Body of pancreas (tissue), 4 donors: ENCODE data around the gene RIPK3.

ENCODE experiments used
- POLR2A ChIP-seq, 3 donors: fragments of 450-650 bp; IDR thresholded peaks; one replicate each; pipeline ENCODE4 v1.6.1; 2016; ENCODE audit warnings: antibody characterized with exemption in 3 of 3, mild to moderate bottlenecking in 2 of 3
- TF ChIP-seq, protein P1 (sequence below), 7 experiments: fragments of 450-650 bp in 4 of 7; fragments of 200-600 bp in 3 of 7; sonication (generic) in 3 of 7; IDR thresholded peaks; one replicate each; pipeline ENCODE4 v1.5.1; 2016 to 2019; ENCODE audit warnings: antibody characterized with exemption in 7 of 7

DNA sequence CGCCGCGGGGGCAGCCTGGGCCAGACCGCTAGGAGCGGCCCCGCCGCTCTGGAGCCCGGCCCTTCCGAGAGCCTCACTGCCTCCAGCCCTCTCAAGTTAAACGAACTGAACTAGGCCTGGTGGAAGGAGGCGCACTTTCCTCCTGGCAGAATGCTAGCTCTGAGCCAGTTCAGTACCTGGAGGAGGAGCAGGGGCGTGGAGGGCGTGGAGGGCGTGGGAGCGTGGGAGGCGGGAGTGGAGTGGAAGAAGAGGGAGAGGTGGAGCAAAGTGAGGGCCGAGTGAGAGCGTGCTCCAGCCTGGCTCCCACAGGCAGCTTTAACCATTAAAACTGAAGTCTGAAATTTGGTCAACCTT lies 23.2 kb downstream of the RIPK3 start:
- TF ChIP-seq, protein P1, sequence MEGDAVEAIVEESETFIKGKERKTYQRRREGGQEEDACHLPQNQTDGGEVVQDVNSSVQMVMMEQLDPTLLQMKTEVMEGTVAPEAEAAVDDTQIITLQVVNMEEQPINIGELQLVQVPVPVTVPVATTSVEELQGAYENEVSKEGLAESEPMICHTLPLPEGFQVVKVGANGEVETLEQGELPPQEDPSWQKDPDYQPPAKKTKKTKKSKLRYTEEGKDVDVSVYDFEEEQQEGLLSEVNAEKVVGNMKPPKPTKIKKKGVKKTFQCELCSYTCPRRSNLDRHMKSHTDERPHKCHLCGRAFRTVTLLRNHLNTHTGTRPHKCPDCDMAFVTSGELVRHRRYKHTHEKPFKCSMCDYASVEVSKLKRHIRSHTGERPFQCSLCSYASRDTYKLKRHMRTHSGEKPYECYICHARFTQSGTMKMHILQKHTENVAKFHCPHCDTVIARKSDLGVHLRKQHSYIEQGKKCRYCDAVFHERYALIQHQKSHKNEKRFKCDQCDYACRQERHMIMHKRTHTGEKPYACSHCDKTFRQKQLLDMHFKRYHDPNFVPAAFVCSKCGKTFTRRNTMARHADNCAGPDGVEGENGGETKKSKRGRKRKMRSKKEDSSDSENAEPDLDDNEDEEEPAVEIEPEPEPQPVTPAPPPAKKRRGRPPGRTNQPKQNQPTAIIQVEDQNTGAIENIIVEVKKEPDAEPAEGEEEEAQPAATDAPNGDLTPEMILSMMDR (IDR thresholded peaks at IDR 0.05) = no peak
- TF ChIP-seq POLR2A (IDR thresholded peaks at IDR 0.05) = no peak
